Memory B cell (primary cell): ENCODE results near the gene GUCY1B1.
A peak's percentile ranks its signal among the peaks of the same experiment; 100 is the strongest.
"Not testable (repeated sequence)": the region's sequence is repeated elsewhere in the genome, so short reads cannot be mapped to it uniquely, and the experiment has no call there.

Experiments used
- ATAC-seq: fragments of 150-1000 bp; cut with Tn5 transposase; 2 replicates; pipeline ENCODE4 v1.10.0; 2021; ENCODE audit warnings: low read depth, mild to moderate bottlenecking, moderate library complexity
- DNase-seq, 2 donors: peaks; one replicate each; pipeline ENCODE4 v3.0.0; 2022; ENCODE audit warnings: low spot score in 2 of 2
- H3K27ac Mint-ChIP-seq: one replicate; pipeline ENCODE4 v1.8.0; 2022; ENCODE audit warnings: mild to moderate bottlenecking, moderate library complexity, mixed read lengths
- H3K27me3 Mint-ChIP-seq: one replicate; pipeline ENCODE4 v1.8.0; 2022; ENCODE audit warnings: mixed read lengths
- H3K36me3 Mint-ChIP-seq: one replicate; pipeline ENCODE4 v1.8.0; 2022; ENCODE audit warnings: mild to moderate bottlenecking, mixed read lengths
- H3K4me1 Mint-ChIP-seq: one replicate; pipeline ENCODE4 v1.8.0; 2022; ENCODE audit warnings: mixed read lengths
- H3K4me3 Mint-ChIP-seq: one replicate; pipeline ENCODE4 v1.8.0; 2022; ENCODE audit warnings: mild to moderate bottlenecking, moderate library complexity, mixed read lengths
- H3K9me3 Mint-ChIP-seq: one replicate; pipeline ENCODE4 v1.8.0; 2022; ENCODE audit warnings: mixed read lengths

GUCY1B1 gene

DNA sequence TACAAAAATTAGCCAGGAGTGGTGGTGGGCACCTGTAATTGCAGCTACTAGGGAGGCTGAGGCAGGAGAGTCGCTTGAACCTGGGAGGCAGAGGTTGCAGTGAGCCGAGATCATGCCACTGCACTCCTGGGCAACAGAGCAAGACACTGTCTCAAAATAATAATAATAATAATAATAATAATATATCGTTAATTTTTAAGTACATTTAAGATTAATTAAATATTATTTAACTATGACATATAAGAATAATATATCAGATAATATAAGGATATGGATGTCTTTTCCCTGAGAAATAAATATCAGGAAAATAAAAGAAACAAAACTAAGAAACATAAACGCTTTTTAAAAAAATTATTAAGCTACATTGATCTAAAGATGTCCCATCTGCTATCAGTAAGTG lies 38.8 kb downstream of the GUCY1B1 start:
- not testable (repeated sequence) for ATAC-seq, H3K4me1 Mint-ChIP-seq, H3K4me3 Mint-ChIP-seq, H3K27ac Mint-ChIP-seq, H3K9me3 Mint-ChIP-seq, DNase-seq, H3K27me3 Mint-ChIP-seq, H3K36me3 Mint-ChIP-seq

- H3K4me3 Mint-ChIP-seq: no peak overlapping the region
- no peak for ATAC-seq
- H3K27ac Mint-ChIP-seq: no peak overlapping the region
- DNase-seq: no peak
- no peaks in the 10 kb centered on the region for H3K9me3 Mint-ChIP-seq
- no peaks in the 10 kb centered on the region for H3K36me3 Mint-ChIP-seq
- no peaks in the 10 kb centered on the region for H3K4me1 Mint-ChIP-seq
- no peaks in the 10 kb centered on the region for H3K27me3 Mint-ChIP-seq
Measured at GRCh38 chr4:155799116-155799793, 40.4 kb downstream of the GUCY1B1 start.

- no peak for ATAC-seq
- Mint-ChIP-seq H3K27ac (no peak overlapping the region), H3K4me1 (no peaks in the 10 kb centered on the region), H3K9me3 (no peaks in the 10 kb centered on the region), H3K36me3 (no peaks in the 10 kb centered on the region), H3K4me3 (no peak overlapping the region), H3K27me3 (no peaks in the 10 kb centered on the region)
- no peak for DNase-seq
Measured at GRCh38 chr4:155799794-155800123, 40.9 kb downstream of the GUCY1B1 start.

DNA sequence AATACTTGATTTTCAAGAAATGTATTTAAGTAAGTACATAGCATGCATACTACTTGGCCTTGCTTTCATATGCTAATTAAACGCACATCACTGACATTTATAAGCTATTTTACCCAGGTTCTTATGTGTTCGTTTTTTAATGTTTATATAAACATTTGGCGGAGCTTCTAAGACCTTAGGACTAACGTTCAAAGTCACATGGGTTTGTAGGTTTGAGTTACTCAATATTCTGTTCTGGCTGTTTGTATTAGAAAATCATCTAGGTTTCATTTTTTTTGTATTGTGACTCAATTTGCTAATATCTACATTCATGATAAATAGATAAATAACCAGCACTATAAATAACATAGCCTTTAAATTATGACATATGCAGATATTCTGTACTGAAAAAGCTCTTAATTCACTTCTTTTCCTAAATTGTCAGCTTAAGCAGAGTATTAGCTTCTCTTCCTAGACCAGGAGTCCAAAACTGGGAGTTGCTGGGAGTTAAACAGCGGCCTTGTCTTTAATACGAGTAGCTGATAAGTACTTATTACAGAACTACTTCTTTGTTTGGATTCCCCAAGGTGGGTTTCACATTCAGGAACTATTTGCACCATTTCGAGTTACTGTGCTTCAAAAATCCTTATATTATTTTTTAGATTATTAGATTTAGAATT lies 42.0 kb downstream of the GUCY1B1 start:
- Mint-ChIP-seq H3K27me3 (no peaks in the 10 kb centered on the region), H3K36me3 (no peaks in the 10 kb centered on the region), H3K4me1 (no peaks in the 10 kb centered on the region), H3K27ac (no peak overlapping the region), H3K9me3 (no peaks in the 10 kb centered on the region), H3K4me3 (no peak overlapping the region)
- no peak for ATAC-seq
- no peak for DNase-seq

- Mint-ChIP-seq H3K27ac (no peak overlapping the region), H3K4me3 (no peak overlapping the region), H3K4me1 (no peaks in the 10 kb centered on the region), H3K27me3 (no peaks in the 10 kb centered on the region), H3K36me3 (no peaks in the 10 kb centered on the region), H3K9me3 (no peaks in the 10 kb centered on the region)
- no peak for ATAC-seq
- DNase-seq: no peak
Measured at GRCh38 chr4:155802190-155802959, 43.6 kb downstream of the GUCY1B1 start.

GRCh38 chr4:155805016-155805415 lies 46.2 kb downstream of the GUCY1B1 start:
- Mint-ChIP-seq H3K27me3 (no peaks in the 10 kb centered on the region), H3K4me3 (no peak overlapping the region), H3K9me3 (no peaks in the 10 kb centered on the region), H3K36me3 (no peaks in the 10 kb centered on the region), H3K27ac (no peak overlapping the region), H3K4me1 (no peaks in the 10 kb centered on the region)
- ATAC-seq: no peak
- DNase-seq: no peak

DNA sequence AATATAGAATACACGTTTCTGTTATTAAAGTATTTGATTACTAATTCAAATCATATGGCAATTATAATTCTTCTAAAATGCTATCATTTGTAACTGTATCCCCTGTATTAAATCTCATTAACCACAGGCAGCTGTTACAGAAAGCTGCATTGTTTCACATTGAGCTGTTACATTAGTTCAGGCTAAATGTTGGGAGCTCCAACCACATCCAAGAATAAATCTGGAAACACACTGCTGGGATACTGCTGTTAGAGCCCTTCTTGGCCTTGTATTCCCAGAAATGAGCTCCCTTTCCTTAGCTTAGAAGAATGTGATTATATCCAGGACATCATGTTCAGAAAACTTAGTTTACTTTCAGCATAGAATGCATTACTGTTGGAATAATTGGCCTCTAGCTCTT lies 48.2 kb downstream of the GUCY1B1 start:
- no peak overlapping the region for H3K27ac Mint-ChIP-seq
- no peaks in the 10 kb centered on the region for H3K36me3 Mint-ChIP-seq
- no peaks in the 10 kb centered on the region for H3K27me3 Mint-ChIP-seq
- H3K4me3 Mint-ChIP-seq: no peak overlapping the region
- H3K4me1 Mint-ChIP-seq: no peaks in the 10 kb centered on the region
- ATAC-seq: no peak
- no peak for DNase-seq
- no peaks in the 10 kb centered on the region for H3K9me3 Mint-ChIP-seq

DNA sequence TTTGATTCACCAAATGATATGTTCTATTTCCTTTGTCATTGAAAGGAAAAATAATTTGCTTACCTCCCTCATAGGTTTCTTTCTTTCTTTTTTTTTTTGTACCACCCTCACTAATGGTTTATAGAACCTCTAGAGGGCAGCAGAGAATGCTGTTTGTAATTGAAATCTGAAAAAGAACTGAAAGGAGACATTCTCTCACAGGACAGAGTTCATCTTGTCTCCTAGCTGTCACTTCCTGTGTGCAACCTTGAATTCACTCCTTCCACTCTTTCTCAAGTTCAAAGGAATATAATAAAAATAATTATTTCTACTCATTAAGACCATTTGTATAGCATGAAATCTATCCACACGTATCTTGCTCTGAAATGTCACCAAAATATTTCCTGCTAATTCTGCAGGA lies 51.0 kb downstream of the GUCY1B1 start:
- no peak overlapping the region for H3K4me3 Mint-ChIP-seq
- ATAC-seq (peak; percentile 56), DNase-seq (peak in 1 of 2 donors; percentile 5)
- H3K27ac Mint-ChIP-seq: no peak overlapping the region
- H3K27me3 Mint-ChIP-seq: no peaks in the 10 kb centered on the region
- H3K4me1 Mint-ChIP-seq: no peaks in the 10 kb centered on the region
- no peaks in the 10 kb centered on the region for H3K9me3 Mint-ChIP-seq
- no peaks in the 10 kb centered on the region for H3K36me3 Mint-ChIP-seq

- Mint-ChIP-seq H3K27ac (no peak overlapping the region), H3K4me3 (no peak overlapping the region), H3K27me3 (no peaks in the 10 kb centered on the region), H3K9me3 (no peaks in the 10 kb centered on the region), H3K4me1 (no peaks in the 10 kb centered on the region), H3K36me3 (no peaks in the 10 kb centered on the region)
- no peak for ATAC-seq
- no peak for DNase-seq
Measured at GRCh38 chr4:155811083-155811482, 52.3 kb downstream of the GUCY1B1 start.

DNA sequence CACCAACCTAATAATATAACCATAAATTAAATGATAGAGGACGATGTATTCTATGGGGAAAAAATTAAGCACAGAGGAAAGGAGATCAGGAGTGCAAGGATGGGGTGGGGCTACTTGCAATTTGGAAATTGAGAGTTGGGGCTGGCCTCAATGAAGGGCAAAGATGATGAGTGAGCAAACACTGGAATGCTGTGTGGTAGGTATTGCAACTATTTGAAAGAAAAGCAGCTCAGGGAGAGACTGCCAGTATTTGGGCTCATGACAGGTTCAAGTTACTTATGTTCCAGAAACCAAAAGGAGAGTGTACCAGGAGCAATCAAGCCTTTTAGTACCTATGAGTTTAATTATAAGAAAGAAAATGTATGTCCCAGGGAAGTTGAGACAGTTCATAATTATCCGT lies 59.8 kb downstream of the GUCY1B1 start:
- Mint-ChIP-seq H3K9me3 (no peaks in the 10 kb centered on the region), H3K27ac (no peak overlapping the region), H3K4me1 (no peaks in the 10 kb centered on the region), H3K27me3 (no peaks in the 10 kb centered on the region), H3K36me3 (no peaks in the 10 kb centered on the region), H3K4me3 (no peak overlapping the region)
- DNase-seq: no peak
- ATAC-seq: no peak

GRCh38 chr4:155819066-155819465 lies 60.2 kb downstream of the GUCY1B1 start:
- no peaks in the 10 kb centered on the region for H3K4me1 Mint-ChIP-seq
- no peak for DNase-seq
- H3K27ac Mint-ChIP-seq: no peak overlapping the region
- no peak for ATAC-seq
- H3K27me3 Mint-ChIP-seq: no peaks in the 10 kb centered on the region
- no peaks in the 10 kb centered on the region for H3K36me3 Mint-ChIP-seq
- no peaks in the 10 kb centered on the region for H3K9me3 Mint-ChIP-seq
- no peak overlapping the region for H3K4me3 Mint-ChIP-seq

GRCh38 chr4:155820887-155821518 lies 62.2 kb downstream of the GUCY1B1 start:
- Mint-ChIP-seq H3K27ac (no peak overlapping the region), H3K27me3 (no peaks in the 10 kb centered on the region), H3K36me3 (no peaks in the 10 kb centered on the region), H3K4me1 (no peaks in the 10 kb centered on the region), H3K4me3 (no peak overlapping the region), H3K9me3 (no peaks in the 10 kb centered on the region)
- DNase-seq (no peak), ATAC-seq (no peak)

GRCh38 chr4:155822572-155822971 lies 63.8 kb downstream of the GUCY1B1 start:
- Mint-ChIP-seq H3K27me3 (peaks cover 2% of the 10 kb centered on the region), H3K36me3 (no peaks in the 10 kb centered on the region), H3K27ac (no peak overlapping the region), H3K4me3 (no peak overlapping the region), H3K9me3 (no peaks in the 10 kb centered on the region), H3K4me1 (no peaks in the 10 kb centered on the region)
- ATAC-seq: no peak
- DNase-seq: no peak

DNA sequence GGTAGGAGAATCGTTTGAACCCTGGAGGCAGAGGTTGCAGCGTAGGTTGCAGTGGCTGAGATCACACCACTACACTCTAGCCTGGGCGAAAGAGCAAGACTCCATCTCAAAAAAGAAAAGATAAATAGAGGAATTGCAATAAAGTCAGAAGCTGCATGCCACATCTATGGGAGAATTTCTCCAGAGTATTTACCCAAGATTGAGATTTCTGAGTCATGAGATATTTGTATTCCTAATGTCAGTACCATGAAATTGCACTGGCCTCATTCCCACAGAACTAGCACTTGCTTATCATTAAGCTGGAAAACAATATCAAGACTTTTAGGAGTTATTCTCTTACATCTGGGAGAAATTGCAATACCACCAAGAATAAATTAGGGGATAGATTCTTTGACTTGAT lies 69.8 kb downstream of the GUCY1B1 start:
- H3K27ac Mint-ChIP-seq: no peak overlapping the region

More for the DNA sequence above, 69.8 kb downstream of the GUCY1B1 start:
- H3K27me3 Mint-ChIP-seq: peaks cover 2% of the 10 kb centered on the region
- DNase-seq (no peak), ATAC-seq (no peak)
- H3K9me3 Mint-ChIP-seq: no peaks in the 10 kb centered on the region
- no peaks in the 10 kb centered on the region for H3K4me1 Mint-ChIP-seq
- H3K4me3 Mint-ChIP-seq: no peak overlapping the region
- H3K36me3 Mint-ChIP-seq: no peaks in the 10 kb centered on the region
